ENCODE results near the gene FAM50B. TPM values are rescaled to one million over a fixed set of nuclear protein-coding genes. Genes with fewer than 3 reads are reported as not detected.

The FAM50B gene
- total RNA-seq, 1 experiment from 2014 or later = 3.3 TPM

DNA sequence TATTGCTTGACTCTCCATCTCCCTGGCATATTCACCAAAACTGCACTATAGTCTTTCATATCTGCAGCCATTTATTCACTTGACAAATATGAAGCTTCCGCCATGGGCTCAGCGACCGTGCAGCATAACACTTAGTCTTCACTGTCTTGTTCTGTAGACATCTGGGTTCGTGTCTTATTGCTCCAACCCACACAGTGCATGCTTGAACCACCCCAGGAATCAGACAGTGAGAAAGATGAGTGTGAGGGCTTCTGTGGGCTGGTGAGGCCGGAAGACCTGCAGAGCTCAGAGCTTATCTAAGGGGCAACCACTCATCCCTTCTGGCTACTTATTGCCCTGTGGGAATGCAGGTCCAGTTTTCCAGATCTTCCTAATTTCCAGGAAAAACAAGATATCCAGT, 19.9 kb upstream of the FAM50B start:
- H3K23me2 ChIP-seq (ENCODE audit: insufficient read length, low read depth, low read length, poor library complexity, severe bottlenecking) = no peaks in the 10 kb centered on the region
- no peak overlapping the region for H3K14ac ChIP-seq (ENCODE audit: insufficient read depth, low read length)
- H3K27me3 ChIP-seq (ENCODE audit: insufficient read depth, low read length) = no peaks in the 10 kb centered on the region
- no CpG with 5 or more reads among the region's 5 CpGs for WGBS (ENCODE audit: extremely low coverage, insufficient read length, low lambda C conversion rate)
- Mint-ChIP-seq H3K9me3 (no peaks in the 10 kb centered on the region), H3K27ac (no peak overlapping the region), H3K36me3 (ENCODE audit: insufficient read depth in 1 of 3, low read depth in 3 of 3) (no peaks in the 10 kb centered on the region; a peak in 1 of 7 replicates), H3K4me1 (peaks cover 10% of the 10 kb centered on the region in 2 experiments), H3K4me3 (no peak overlapping the region), H3K27me3 (ENCODE audit: low read depth) (peaks cover 4% of the 10 kb centered on the region)
- TF ChIP-seq, protein P1, sequence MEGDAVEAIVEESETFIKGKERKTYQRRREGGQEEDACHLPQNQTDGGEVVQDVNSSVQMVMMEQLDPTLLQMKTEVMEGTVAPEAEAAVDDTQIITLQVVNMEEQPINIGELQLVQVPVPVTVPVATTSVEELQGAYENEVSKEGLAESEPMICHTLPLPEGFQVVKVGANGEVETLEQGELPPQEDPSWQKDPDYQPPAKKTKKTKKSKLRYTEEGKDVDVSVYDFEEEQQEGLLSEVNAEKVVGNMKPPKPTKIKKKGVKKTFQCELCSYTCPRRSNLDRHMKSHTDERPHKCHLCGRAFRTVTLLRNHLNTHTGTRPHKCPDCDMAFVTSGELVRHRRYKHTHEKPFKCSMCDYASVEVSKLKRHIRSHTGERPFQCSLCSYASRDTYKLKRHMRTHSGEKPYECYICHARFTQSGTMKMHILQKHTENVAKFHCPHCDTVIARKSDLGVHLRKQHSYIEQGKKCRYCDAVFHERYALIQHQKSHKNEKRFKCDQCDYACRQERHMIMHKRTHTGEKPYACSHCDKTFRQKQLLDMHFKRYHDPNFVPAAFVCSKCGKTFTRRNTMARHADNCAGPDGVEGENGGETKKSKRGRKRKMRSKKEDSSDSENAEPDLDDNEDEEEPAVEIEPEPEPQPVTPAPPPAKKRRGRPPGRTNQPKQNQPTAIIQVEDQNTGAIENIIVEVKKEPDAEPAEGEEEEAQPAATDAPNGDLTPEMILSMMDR (conservative IDR thresholded peaks at IDR 0.05) = no peak
- no peak overlapping the region for H3K56ac ChIP-seq (ENCODE audit: insufficient read length, low read depth, low read length)
- no peak for DNase-seq
- no peak overlapping the region for H4K91ac ChIP-seq (ENCODE audit: insufficient read length, low read depth, low read length)
- H2BK15ac ChIP-seq (ENCODE audit: low read depth, low read length) = no peak overlapping the region
- H4K20me1 ChIP-seq (ENCODE audit: control insufficient read depth, insufficient read depth, insufficient read length) = no peaks in the 10 kb centered on the region
- H3K23ac ChIP-seq (ENCODE audit: insufficient read length, low read depth, low read length) = no peak overlapping the region
- H2BK20ac ChIP-seq (ENCODE audit: low read depth, low read length, poor library complexity, severe bottlenecking) = no peak overlapping the region
- no peak overlapping the region for H4K5ac ChIP-seq (ENCODE audit: insufficient read length, low read depth, low read length)
- no peak overlapping the region for H3K27ac ChIP-seq (ENCODE audit: insufficient read length, low read depth, low read length)
- no peak overlapping the region for H3T11ph ChIP-seq (ENCODE audit: low read length)
- H3K9ac ChIP-seq (ENCODE audit: extremely low read depth, insufficient read length, low read length) = no peak overlapping the region
- H4K8ac ChIP-seq (replicated peaks; ENCODE audit: insufficient read length, low read depth, low read length) = no peak overlapping the region
- no peak overlapping the region for H3K18ac ChIP-seq (ENCODE audit: insufficient read length, low read depth, low read length)
- H3K4ac ChIP-seq (ENCODE audit: low read depth, low read length) = no peak overlapping the region
- H3K79me2 ChIP-seq (ENCODE audit: insufficient read depth, low read length) = no peaks in the 10 kb centered on the region
- no peaks in the 10 kb centered on the region for H3K4me1 ChIP-seq (ENCODE audit: insufficient read depth, low read length)
- H2BK12ac ChIP-seq (ENCODE audit: insufficient read length, low read depth, low read length) = no peak overlapping the region
- H2BK5ac ChIP-seq (ENCODE audit: insufficient read length, low read length) = no peak overlapping the region
- H2BK120ac ChIP-seq (ENCODE audit: low read depth, low read length, poor library complexity, severe bottlenecking) = no peak overlapping the region
- H3K79me1 ChIP-seq (ENCODE audit: insufficient read depth, low read depth, low read length, poor library complexity, severe bottlenecking) = no peaks in the 10 kb centered on the region
- no peaks in the 10 kb centered on the region for H3K9me3 ChIP-seq (ENCODE audit: control insufficient read depth, low read depth, low read length)
- no peak overlapping the region for H2AFZ ChIP-seq (ENCODE audit: low read length)
- no peak overlapping the region for H2AK5ac ChIP-seq (ENCODE audit: insufficient read length, low read length)
- no peak overlapping the region for H3K4me2 ChIP-seq (ENCODE audit: insufficient read depth, insufficient read length, low read length)
